Smooth muscle cell (in vitro differentiated cells): ENCODE data around the gene TMEM63A. TPM values are rescaled to one million over a fixed set of nuclear protein-coding genes. Genes with fewer than 3 reads are reported as not detected.

ENCODE experiments used
- DNase-seq: peaks from one replicate; lab custom pipeline; 2025; ENCODE audit not compliant: unreplicated experiment; lab: John Stamatoyannopoulos, UW
- H2AFZ ChIP-seq: fragments of 200-600 bp; sonication (generic); 2 replicates; pipeline ENCODE4 v1.6.0; 2016; ENCODE audit warnings: antibody characterized with exemption, low read depth, mild to moderate bottlenecking
- H3F3A ChIP-seq: fragments of 200-600 bp; sonication (generic); 2 replicates; pipeline ENCODE4 v1.6.0; 2017; ENCODE audit warnings: antibody characterized with exemption, low read depth
- H3K27ac ChIP-seq: fragments of 200-600 bp; sonication (generic); 2 replicates; pipeline ENCODE4 v1.5.1; 2016; ENCODE audit warnings: low read depth, mild to moderate bottlenecking
- H3K27me3 ChIP-seq: fragments of 200-600 bp; sonication (generic); 2 replicates; pipeline ENCODE4 v1.6.1; 2016; ENCODE audit warnings: low read depth, mild to moderate bottlenecking
- H3K36me3 ChIP-seq: fragments of 200-600 bp; sonication (generic); 2 replicates; pipeline ENCODE4 v1.5.1; 2016; ENCODE audit warnings: low read depth
- H3K4me1 ChIP-seq: fragments of 200-600 bp; sonication (generic); 2 replicates; pipeline ENCODE4 v1.5.1; 2016; ENCODE audit warnings: low read depth
- H3K4me2 ChIP-seq: fragments of 200-600 bp; sonication (generic); 2 replicates; pipeline ENCODE4 v1.6.0; 2016; ENCODE audit warnings: mild to moderate bottlenecking
- H3K4me3 ChIP-seq: fragments of 200-600 bp; sonication (generic); 2 replicates; pipeline ENCODE4 v1.5.1; 2016; ENCODE audit warnings: mild to moderate bottlenecking
- H3K79me2 ChIP-seq: fragments of 200-600 bp; sonication (generic); 2 replicates; pipeline ENCODE4 v1.6.0; 2016; ENCODE audit warnings: low read depth, mild to moderate bottlenecking
- H3K9ac ChIP-seq: fragments of 200-600 bp; sonication (generic); 2 replicates; pipeline ENCODE4 v1.6.0; 2016; ENCODE audit warnings: low read depth
- H3K9me3 ChIP-seq: fragments of 200-600 bp; sonication (generic); replicated peaks from 2 replicates; pipeline ENCODE4 v1.5.1; 2016; ENCODE audit warnings: low read depth
- H4K20me1 ChIP-seq: fragments of 200-600 bp; sonication (generic); 2 replicates; pipeline ENCODE4 v1.6.0; 2016; ENCODE audit warnings: low read depth
- WGBS: methylation state at CpG from one replicate; pipeline ENCODE4 v1.1.7; 2016; ENCODE audit warnings: low lambda C conversion rate; 5-methylcytosine and 5-hydroxymethylcytosine counted together
- polyA plus RNA-seq: library from polyadenylated mRNA; unstranded; fragments of >200 nt; fragmentation: Nextera tagmentation; extraction: Ambion mirVana; gene quantifications from 2 replicates; pipeline ENCODE4 v1.2.1, GENCODE V29; 2016
- total RNA-seq: library from RNA; depleted of rRNA; stranded (reverse); fragments of >200 nt; gene quantifications from 2 replicates; pipeline ENCODE4 v1.2.3, GENCODE V29; 2014
- TF ChIP-seq, protein P1 (sequence below): fragments of 200-600 bp; sonication (generic); IDR thresholded peaks from 2 replicates; pipeline ENCODE4 v1.5.1; 2017; ENCODE audit warnings: borderline replicate concordance, mild to moderate bottlenecking, antibody characterized with exemption; ENCODE audit not compliant: insufficient read depth, poor library complexity, severe bottlenecking

The TMEM63A gene
- total and polyA plus RNA-seq, 2 experiments from 2014 or later: 10.9 to 12.0 TPM

- Histone ChIP-seq H3K27ac (no peak overlapping the region), H3K4me3 (no peak overlapping the region), H3K4me1 (no peaks in the 10 kb centered on the region), H3K36me3 (no peaks in the 10 kb centered on the region), H2AFZ (no peak overlapping the region), H3F3A (no peaks in the 10 kb centered on the region), H3K27me3 (no peaks in the 10 kb centered on the region), H3K79me2 (no peaks in the 10 kb centered on the region), H3K9ac (no peak overlapping the region), H4K20me1 (no peaks in the 10 kb centered on the region), H3K9me3 (no peaks in the 10 kb centered on the region), H3K4me2 (no peak overlapping the region)
- DNase-seq: peak; percentile 8
- WGBS: 54% methylated on average over 13 of the region's 13 CpGs
- TF ChIP-seq, protein P1, sequence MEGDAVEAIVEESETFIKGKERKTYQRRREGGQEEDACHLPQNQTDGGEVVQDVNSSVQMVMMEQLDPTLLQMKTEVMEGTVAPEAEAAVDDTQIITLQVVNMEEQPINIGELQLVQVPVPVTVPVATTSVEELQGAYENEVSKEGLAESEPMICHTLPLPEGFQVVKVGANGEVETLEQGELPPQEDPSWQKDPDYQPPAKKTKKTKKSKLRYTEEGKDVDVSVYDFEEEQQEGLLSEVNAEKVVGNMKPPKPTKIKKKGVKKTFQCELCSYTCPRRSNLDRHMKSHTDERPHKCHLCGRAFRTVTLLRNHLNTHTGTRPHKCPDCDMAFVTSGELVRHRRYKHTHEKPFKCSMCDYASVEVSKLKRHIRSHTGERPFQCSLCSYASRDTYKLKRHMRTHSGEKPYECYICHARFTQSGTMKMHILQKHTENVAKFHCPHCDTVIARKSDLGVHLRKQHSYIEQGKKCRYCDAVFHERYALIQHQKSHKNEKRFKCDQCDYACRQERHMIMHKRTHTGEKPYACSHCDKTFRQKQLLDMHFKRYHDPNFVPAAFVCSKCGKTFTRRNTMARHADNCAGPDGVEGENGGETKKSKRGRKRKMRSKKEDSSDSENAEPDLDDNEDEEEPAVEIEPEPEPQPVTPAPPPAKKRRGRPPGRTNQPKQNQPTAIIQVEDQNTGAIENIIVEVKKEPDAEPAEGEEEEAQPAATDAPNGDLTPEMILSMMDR: peak; percentile 62
Measured at GRCh38 chr1:225845571-225846259, 36.5 kb downstream of the TMEM63A start.

GRCh38 chr1:225845097-225845496 lies 37.1 kb downstream of the TMEM63A start:
- WGBS: over 99% methylated on average over 13 of the region's 14 CpGs
- Histone ChIP-seq H3K4me2 (no peak overlapping the region), H3K9ac (no peak overlapping the region), H3K79me2 (no peaks in the 10 kb centered on the region), H3K27ac (no peak overlapping the region), H4K20me1 (no peaks in the 10 kb centered on the region), H2AFZ (no peak overlapping the region), H3K36me3 (no peaks in the 10 kb centered on the region), H3K9me3 (no peaks in the 10 kb centered on the region), H3K27me3 (no peaks in the 10 kb centered on the region), H3K4me3 (no peak overlapping the region), H3K4me1 (no peaks in the 10 kb centered on the region), H3F3A (no peaks in the 10 kb centered on the region)
- DNase-seq: no peak
- TF ChIP-seq, protein P1: no peak

DNA sequence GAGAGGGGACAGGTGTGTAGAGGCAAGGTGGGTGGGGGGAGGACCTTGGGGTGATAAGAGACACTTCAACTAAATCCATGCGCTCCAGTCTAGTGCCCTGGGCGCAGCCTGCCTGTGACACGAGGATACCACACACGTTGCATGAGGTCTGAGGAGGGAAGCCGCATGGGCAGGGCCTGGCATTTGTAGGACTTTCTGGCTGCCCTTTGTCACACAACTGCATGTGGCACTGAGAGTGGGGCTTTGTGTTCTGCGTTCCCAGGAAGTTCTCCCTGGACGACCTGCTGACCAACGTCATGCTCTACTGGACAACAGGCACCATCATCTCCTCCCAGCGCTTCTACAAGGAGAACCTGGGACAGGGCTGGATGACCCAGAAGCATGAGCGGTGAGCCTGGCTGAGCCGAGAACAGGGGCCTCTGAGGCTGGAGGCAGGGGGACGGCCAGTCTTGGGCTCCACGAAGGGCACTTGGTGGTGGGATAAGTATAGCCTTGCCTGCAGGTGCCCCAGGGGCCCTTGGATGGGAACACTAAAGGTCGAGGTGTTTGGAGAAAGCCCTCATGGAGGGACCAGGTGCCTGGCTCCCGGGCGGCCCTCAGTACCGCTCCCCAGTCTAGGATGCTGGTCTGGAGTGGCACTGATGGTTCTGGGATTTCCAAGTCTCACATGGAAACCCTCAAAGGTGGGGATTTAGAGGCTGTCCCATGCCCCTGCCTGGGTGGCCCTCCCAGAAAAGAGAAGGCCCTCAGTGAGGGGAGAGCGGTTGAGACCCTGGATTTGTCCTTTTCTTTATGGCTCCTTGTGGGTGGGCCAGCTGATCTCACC lies 37.7 kb downstream of the TMEM63A start:
- Histone ChIP-seq H3K4me2 (no peak overlapping the region), H3K9me3 (no peaks in the 10 kb centered on the region), H2AFZ (no peak overlapping the region), H3K4me3 (no peak overlapping the region), H3K27me3 (no peaks in the 10 kb centered on the region), H3K4me1 (no peaks in the 10 kb centered on the region), H3K27ac (no peak overlapping the region), H3F3A (no peaks in the 10 kb centered on the region), H4K20me1 (no peaks in the 10 kb centered on the region), H3K9ac (no peak overlapping the region), H3K36me3 (no peaks in the 10 kb centered on the region), H3K79me2 (no peaks in the 10 kb centered on the region)
- WGBS: 93% methylated on average over 18 of the region's 18 CpGs
- TF ChIP-seq, protein P1: no peak
- DNase-seq: no peak

DNA sequence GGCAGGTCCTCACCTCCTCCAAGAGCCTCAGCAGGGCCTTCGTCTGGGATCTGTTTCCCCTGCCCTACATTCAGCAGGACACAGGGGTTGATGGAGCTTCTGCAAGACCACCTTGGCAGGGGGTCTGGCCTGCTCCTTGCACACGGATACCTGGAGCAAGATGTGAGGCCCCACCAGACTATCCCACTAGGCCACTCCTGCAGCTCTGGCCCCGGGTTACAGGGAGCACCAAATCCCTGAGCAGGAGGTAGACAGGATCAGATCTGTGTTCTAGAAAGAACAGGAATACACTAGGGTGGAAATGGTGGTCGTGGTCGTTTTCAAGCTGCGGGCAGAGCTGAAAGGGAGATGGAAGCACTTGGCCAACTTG lies 38.8 kb downstream of the TMEM63A start:
- Histone ChIP-seq H3K4me1 (no peaks in the 10 kb centered on the region), H3K79me2 (no peaks in the 10 kb centered on the region), H3K4me2 (no peak overlapping the region), H3K27me3 (no peaks in the 10 kb centered on the region), H3K9ac (no peak overlapping the region), H3F3A (no peaks in the 10 kb centered on the region), H3K4me3 (no peak overlapping the region), H3K27ac (no peak overlapping the region), H3K9me3 (no peaks in the 10 kb centered on the region), H4K20me1 (no peaks in the 10 kb centered on the region), H3K36me3 (no peaks in the 10 kb centered on the region), H2AFZ (no peak overlapping the region)
- 92% methylated on average over 6 of the region's 6 CpGs for WGBS
- DNase-seq: no peak
- TF ChIP-seq, protein P1: no peak
